ENCODE data around the gene NFATC2. TPM values are rescaled to one million over a fixed set of nuclear protein-coding genes. Genes with fewer than 3 reads are reported as not detected.

NFATC2 gene
- total RNA-seq, 1 donor from 2014 or later = 2.0 TPM

- H3K27me3 Mint-ChIP-seq (ENCODE audit: low read depth) = no peaks in the 10 kb centered on the region
- no peak for TF ChIP-seq CTCF (IDR thresholded peaks at IDR 0.05)
- no peaks in the 10 kb centered on the region for H3K36me3 Mint-ChIP-seq (ENCODE audit: low read depth)
- peaks cover 20% of the 10 kb centered on the region for H3K4me1 Mint-ChIP-seq (ENCODE audit: low read depth)
- no peaks in the 10 kb centered on the region for H3K9me3 Mint-ChIP-seq (ENCODE audit: low read depth)
- no peak overlapping the region for H3K4me3 Mint-ChIP-seq (ENCODE audit: unreplicated experiment)
- no peak overlapping the region for H3K27ac Mint-ChIP-seq (ENCODE audit: unreplicated experiment)
- no peak for DNase-seq (ENCODE audit: low spot score)
Measured at GRCh38 chr20:51417250-51418136, 125.0 kb downstream of the NFATC2 start.

GRCh38 chr20:51416532-51417249 is 125.8 kb downstream of the NFATC2 start:
- Mint-ChIP-seq H3K4me1 (ENCODE audit: low read depth) (peaks cover 25% of the 10 kb centered on the region), H3K27me3 (ENCODE audit: low read depth) (no peaks in the 10 kb centered on the region), H3K27ac (ENCODE audit: unreplicated experiment) (no peak overlapping the region), H3K9me3 (ENCODE audit: low read depth) (no peaks in the 10 kb centered on the region), H3K4me3 (ENCODE audit: unreplicated experiment) (no peak overlapping the region), H3K36me3 (ENCODE audit: low read depth) (no peaks in the 10 kb centered on the region)
- TF ChIP-seq CTCF (IDR thresholded peaks at IDR 0.05) = no peak
- no peak for DNase-seq (ENCODE audit: low spot score)

- H3K4me1 Mint-ChIP-seq (ENCODE audit: low read depth) = peaks cover 16% of the 10 kb centered on the region
- peaks cover 2% of the 10 kb centered on the region for H3K36me3 Mint-ChIP-seq (ENCODE audit: low read depth)
- no peak overlapping the region for H3K4me3 Mint-ChIP-seq (ENCODE audit: unreplicated experiment)
- H3K27ac Mint-ChIP-seq (ENCODE audit: unreplicated experiment) = no peak overlapping the region
- no peak for DNase-seq (ENCODE audit: low spot score)
- no peaks in the 10 kb centered on the region for H3K27me3 Mint-ChIP-seq (ENCODE audit: low read depth)
- no peak for TF ChIP-seq CTCF (IDR thresholded peaks at IDR 0.05)
- H3K9me3 Mint-ChIP-seq (ENCODE audit: low read depth) = no peaks in the 10 kb centered on the region
Measured at GRCh38 chr20:51413857-51414256, 128.7 kb downstream of the NFATC2 start.

- no peak for TF ChIP-seq CTCF (IDR thresholded peaks at IDR 0.05)
- no peak overlapping the region for H3K4me3 Mint-ChIP-seq (ENCODE audit: unreplicated experiment)
- H3K36me3 Mint-ChIP-seq (ENCODE audit: low read depth) = peaks cover 2% of the 10 kb centered on the region
- peaks cover 16% of the 10 kb centered on the region for H3K4me1 Mint-ChIP-seq (ENCODE audit: low read depth)
- H3K27ac Mint-ChIP-seq (ENCODE audit: unreplicated experiment) = peak overlapping the region; percentile 36
- H3K27me3 Mint-ChIP-seq (ENCODE audit: low read depth) = no peaks in the 10 kb centered on the region
- DNase-seq (ENCODE audit: low spot score) = no peak
- H3K9me3 Mint-ChIP-seq (ENCODE audit: low read depth) = no peaks in the 10 kb centered on the region
Measured at GRCh38 chr20:51412951-51413481, 129.5 kb downstream of the NFATC2 start.

- no peak for DNase-seq (ENCODE audit: low spot score)
- H3K4me3 Mint-ChIP-seq (ENCODE audit: unreplicated experiment) = no peak overlapping the region
- H3K4me1 Mint-ChIP-seq (ENCODE audit: low read depth) = peaks cover 16% of the 10 kb centered on the region
- no peak for TF ChIP-seq CTCF (IDR thresholded peaks at IDR 0.05)
- peaks cover 2% of the 10 kb centered on the region for H3K36me3 Mint-ChIP-seq (ENCODE audit: low read depth)
- peak overlapping the region; percentile 80 for H3K27ac Mint-ChIP-seq (ENCODE audit: unreplicated experiment)
- no peaks in the 10 kb centered on the region for H3K27me3 Mint-ChIP-seq (ENCODE audit: low read depth)
- H3K9me3 Mint-ChIP-seq (ENCODE audit: low read depth) = no peaks in the 10 kb centered on the region
Measured at GRCh38 chr20:51412333-51412871, 130.1 kb downstream of the NFATC2 start.

Data from chondrocyte (in vitro differentiated cells).